Suppressor macrophage treated with lipopolysaccharide for 4 hours (primary cell): ENCODE data around the gene HMGCL.
"Not testable (repeated sequence)": the region's sequence is repeated elsewhere in the genome, so short reads cannot be mapped to it uniquely, and the experiment has no call there.

ENCODE experiments used
- DNase-seq: peaks from one replicate; pipeline ENCODE4 v3.0.0-alpha.2; 2020

HMGCL gene

GRCh38 chr1:23825762-23826522 lies 713 bp upstream of the HMGCL start:
- no peak for DNase-seq

GRCh38 chr1:23824711-23825075 lies 536 bp downstream of the HMGCL start:
- DNase-seq, result no peak

- no peak for DNase-seq
Observed at GRCh38 chr1:23823767-23824166, 1.5 kb downstream of the HMGCL start.

GRCh38 chr1:23817633-23818032 lies 7.6 kb downstream of the HMGCL start:
- DNase-seq, result no peak

GRCh38 chr1:23816906-23817305 lies 8.3 kb downstream of the HMGCL start:
- no peak for DNase-seq

- no peak for DNase-seq
Observed at GRCh38 chr1:23816361-23816760, 8.9 kb downstream of the HMGCL start.

GRCh38 chr1:23814016-23814415 lies 11.2 kb downstream of the HMGCL start:
- DNase-seq, result no peak

- peak; percentile 83 for DNase-seq
Observed at GRCh38 chr1:23810818-23811540, 14.2 kb downstream of the HMGCL start.

- peak; percentile 91 for DNase-seq
Observed at GRCh38 chr1:23809751-23810171, 15.5 kb downstream of the HMGCL start.

- DNase-seq, result no peak
Observed at GRCh38 chr1:23807453-23807852, 17.8 kb downstream of the HMGCL start.

GRCh38 chr1:23806280-23806679 lies 18.9 kb downstream of the HMGCL start:
- DNase-seq, result no peak

- DNase-seq, result no peak
Observed at GRCh38 chr1:23805025-23805424, 20.2 kb downstream of the HMGCL start.

GRCh38 chr1:23804183-23804835 lies 20.9 kb downstream of the HMGCL start:
- DNase-seq, result peak; percentile 52

- no peak for DNase-seq
Observed at GRCh38 chr1:23803674-23804073, 21.6 kb downstream of the HMGCL start.

- DNase-seq, result not testable (repeated sequence)
Observed at GRCh38 chr1:23802809-23803342, 22.4 kb downstream of the HMGCL start.

- DNase-seq, result no peak
Observed at GRCh38 chr1:23801876-23802275, 23.4 kb downstream of the HMGCL start.

- no peak for DNase-seq
Observed at GRCh38 chr1:23801338-23801748, 23.9 kb downstream of the HMGCL start.

GRCh38 chr1:23800400-23801337 lies 24.6 kb downstream of the HMGCL start, which contains the start of gene GALE:
Gene GALE, minus strand, starts transcription at chr1:23800754. Its CDS starts 1,747 bp downstream, at chr1:23799007.
- peak; percentile 97 for DNase-seq

- peak; percentile 32 for DNase-seq
Observed at GRCh38 chr1:23799570-23800399, 25.4 kb downstream of the HMGCL start.

GRCh38 chr1:23799255-23799569 lies 26.0 kb downstream of the HMGCL start:
- DNase-seq, result no peak

GRCh38 chr1:23798662-23799142 lies 26.5 kb downstream of the HMGCL start:
- no peak for DNase-seq
